Astrocyte of the hippocampus (primary cell): ENCODE results near the gene N4BP2L1.
A peak's percentile ranks its signal among the peaks of the same experiment; 100 is the strongest.

Experiments
- DNase-seq: peaks from one replicate; pipeline ENCODE4 v3.0.0; 2011; ENCODE audit warnings: low read depth, low spot score

The N4BP2L1 gene

GRCh38 chr13:32431361-32431760 is 3.4 kb upstream of the N4BP2L1 start:
- no peak for DNase-seq

- no peak for DNase-seq
Measured at GRCh38 chr13:32430018-32430747, 2.3 kb upstream of the N4BP2L1 start.

- no peak for DNase-seq
Measured at GRCh38 chr13:32429433-32429909, 1.5 kb upstream of the N4BP2L1 start.

GRCh38 chr13:32428581-32429432 is 877 bp upstream of the N4BP2L1 start:
- no peak for DNase-seq

GRCh38 chr13:32426990-32427851 is 709 bp downstream of the N4BP2L1 start:
- peak; percentile 59 for DNase-seq

DNA sequence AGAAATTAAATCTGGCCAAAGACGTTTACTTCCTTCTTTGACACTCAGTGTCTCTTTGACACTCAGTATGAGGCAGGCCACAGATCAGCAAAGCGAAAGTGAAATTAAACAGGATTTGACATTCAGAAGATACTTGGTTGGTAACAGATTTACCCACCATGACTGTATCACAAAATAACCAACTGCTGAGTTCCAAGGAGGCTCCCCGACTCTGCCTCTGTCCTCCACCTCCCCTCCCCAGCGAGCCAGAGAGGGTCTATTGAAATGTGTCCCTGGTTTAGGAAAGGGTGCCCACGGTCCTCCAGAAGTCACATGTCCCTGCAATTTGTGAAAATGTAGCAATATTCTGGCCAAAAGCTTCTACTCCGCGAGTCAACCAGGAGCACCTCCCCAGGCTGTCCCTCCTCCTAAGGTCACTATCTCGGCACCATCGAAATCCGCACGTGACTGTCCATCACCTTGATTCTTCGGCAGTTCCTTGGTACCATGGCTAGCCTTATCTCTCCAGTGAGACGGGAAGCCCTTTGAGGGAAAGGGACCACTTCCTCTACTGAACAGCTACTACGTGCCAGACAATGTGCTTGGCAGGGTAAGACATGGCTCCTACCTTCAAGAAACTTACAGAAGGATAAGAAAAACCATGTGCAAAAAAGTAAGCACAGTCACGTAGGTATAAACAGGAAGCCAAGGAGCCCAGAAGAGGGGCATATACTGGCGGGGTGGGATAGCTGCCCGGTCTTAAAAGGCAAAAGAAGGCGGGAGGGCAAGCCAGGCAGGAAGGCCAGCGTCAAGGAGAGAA is 1.5 kb downstream of the N4BP2L1 start:
- DNase-seq = no peak

DNA sequence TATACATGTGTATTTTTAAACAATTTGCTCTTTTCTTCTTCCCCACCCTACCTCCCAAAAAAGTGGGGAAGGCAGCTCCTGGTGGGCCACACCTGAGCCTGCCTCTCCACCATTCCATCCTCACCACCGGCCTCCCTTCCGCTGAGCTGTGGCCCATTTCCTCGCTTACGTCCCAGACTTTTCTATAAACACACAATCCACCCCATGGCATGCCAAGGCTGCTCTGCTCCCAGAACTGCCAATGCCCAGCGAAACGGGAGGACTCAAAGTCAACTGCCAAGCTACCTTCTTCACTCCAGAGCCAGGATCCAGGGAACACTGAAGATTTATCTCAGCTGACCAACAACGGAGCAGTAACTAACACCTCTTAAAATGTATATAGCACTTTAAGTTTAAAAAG is 2.8 kb downstream of the N4BP2L1 start:
- DNase-seq = no peak

DNA sequence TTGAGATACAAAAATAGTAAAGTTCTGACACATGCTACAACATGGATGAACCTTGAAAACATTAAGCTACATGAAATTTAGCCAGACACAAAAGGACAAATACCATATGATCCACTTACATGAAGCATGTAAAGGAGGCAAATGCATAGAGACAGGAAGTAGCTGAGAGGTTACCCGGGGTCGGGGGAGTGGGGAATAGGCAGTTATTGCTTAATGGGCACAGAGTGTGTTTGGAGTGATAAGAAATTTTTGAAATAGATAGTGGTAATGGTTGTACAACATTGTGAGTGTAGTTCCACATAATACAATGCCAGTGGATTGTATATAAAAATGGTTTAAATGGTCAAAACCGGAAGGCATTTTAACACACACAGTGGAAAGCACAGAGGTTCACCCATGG is 4.3 kb downstream of the N4BP2L1 start:
- DNase-seq = no peak

DNA sequence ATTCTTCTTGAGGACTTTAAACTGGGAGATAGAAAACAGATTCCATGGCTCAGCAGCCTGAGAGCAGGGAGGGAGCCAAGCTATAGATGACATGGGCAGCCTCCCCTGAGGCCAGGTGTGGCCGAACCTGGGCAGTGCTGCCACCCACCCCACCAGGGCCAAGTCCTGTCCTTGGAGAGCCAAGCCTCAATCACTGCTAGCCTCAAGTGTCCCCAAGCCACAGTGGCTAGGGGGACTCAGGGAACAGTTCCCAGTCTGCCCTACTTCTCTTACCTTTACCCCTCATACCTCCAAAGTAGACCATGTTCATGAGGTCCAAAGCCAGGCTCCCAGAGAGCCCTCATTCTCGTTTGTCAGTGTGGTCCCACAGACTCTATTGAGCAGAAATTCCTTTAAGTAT is 8.1 kb downstream of the N4BP2L1 start:
- no peak for DNase-seq

DNA sequence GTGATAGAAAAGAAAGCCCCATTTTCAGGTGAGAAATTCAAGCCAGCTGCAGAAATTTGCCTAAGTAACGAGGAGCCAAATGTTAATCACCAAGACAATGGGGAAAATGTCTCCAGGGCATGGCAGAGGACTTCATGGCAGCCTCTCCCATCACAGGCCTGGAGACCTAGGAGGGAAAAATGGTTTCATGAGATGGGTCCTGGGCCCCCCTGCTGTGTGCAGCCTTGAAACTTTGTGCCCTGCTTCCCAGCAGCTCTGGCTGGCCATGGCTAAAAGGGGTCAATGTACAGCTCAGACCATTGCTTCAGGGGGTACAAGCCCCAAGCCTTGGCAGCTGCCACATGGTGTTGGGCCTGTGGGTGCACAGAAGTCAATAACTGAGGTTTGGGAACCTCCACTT is 9.9 kb downstream of the N4BP2L1 start:
- DNase-seq = no peak

- DNase-seq = no peak
Measured at GRCh38 chr13:32415019-32415418, 12.9 kb downstream of the N4BP2L1 start.

DNA sequence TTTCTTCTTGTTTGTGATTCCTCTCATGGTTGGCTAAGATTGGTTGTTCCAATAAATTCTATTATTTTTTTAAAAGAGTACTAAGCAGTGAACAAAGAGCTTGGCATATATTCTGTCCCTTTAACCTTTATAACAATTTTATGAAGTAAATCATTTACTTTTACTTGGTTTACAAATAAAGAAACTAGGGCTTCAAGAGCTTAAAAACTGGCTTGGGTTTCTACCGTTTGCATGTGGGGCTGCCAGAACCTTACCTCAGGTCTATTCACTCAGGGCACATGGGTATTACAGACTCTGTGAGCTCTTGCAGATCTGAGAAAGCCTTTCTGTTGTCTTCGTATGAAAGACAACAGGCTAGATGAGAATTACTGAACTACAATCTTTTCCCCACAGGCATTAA is 13.3 kb downstream of the N4BP2L1 start:
- no peak for DNase-seq

GRCh38 chr13:32413284-32413683 is 14.6 kb downstream of the N4BP2L1 start:
- no peak for DNase-seq

DNA sequence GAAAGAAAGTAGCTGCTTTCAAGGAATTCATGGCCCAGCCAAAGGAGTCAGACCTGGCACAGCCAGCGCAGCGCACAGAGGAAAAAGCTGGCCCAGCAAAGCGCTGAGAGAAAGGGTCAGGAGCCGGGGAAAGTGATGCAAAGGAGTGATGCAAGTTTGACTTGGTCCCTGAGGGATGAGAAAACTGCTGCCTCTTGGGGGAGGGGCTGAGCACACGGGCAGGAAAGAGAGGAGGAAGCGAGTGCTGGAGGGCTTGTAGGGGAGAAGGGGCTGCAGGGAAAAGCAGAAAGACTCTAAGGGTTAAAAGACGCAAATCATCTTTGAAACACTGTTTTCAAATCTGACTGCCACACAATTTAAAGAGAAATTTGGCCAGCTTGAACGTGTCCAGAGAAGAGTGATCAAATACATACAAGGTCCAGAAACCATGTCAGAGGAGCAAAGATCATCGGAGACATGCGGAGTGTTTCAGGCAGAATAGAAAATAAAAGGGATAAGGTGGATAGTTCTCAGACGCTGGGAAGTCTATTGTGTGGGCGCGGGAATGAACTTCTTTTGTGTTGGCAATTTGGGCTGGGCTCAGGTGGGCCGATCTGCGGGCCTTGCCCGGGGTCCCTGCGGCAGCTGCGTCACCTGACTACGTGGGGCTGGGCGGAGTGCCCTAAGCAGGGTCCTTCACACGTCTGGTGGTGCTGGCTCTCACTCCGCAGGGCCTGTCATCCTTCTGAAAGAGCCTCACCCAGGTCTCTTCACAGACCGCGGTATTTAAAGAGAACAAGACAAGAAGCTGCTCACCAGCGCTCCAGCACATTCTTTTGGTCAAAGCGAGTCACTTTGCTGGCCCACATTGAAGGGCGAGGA is 18.1 kb downstream of the N4BP2L1 start:
- peak; percentile 71 for DNase-seq

GRCh38 chr13:32409001-32409313 is 19.0 kb downstream of the N4BP2L1 start:
- peak; percentile 34 for DNase-seq

DNA sequence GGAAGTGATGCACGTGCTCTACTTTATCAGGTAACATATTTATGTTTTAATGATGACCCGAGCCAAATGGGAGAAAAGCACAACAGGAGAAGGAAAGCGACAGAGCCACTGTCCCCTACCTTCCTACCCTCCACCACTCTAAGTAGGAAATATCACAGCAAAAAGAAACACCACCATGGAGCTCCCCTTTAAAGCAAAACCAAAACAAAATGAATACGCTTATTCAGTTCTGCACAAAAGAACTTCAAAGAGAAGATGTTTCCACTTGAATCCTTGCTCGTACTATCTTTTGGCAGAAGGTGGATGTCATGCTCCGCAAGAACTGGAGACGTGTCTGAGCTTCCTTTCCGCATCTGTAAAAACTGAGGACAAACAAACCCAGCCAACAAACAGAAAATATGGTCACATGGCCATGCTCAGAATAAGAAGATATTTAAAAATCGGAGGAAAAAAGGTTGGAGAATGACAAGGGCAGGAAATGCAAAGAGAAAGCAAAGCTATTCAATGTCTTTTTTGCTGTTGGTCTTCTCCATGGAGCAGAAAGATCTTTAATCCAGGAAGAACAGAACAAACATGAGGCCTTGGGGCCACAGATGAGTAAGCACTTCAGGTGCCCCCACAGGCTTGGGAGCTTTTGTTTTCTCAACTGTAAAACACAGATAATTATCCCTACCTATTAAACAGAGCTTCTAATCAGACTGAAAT is 19.5 kb downstream of the N4BP2L1 start:
- no peak for DNase-seq

GRCh38 chr13:32407854-32408253 is 20.1 kb downstream of the N4BP2L1 start:
- no peak for DNase-seq

DNA sequence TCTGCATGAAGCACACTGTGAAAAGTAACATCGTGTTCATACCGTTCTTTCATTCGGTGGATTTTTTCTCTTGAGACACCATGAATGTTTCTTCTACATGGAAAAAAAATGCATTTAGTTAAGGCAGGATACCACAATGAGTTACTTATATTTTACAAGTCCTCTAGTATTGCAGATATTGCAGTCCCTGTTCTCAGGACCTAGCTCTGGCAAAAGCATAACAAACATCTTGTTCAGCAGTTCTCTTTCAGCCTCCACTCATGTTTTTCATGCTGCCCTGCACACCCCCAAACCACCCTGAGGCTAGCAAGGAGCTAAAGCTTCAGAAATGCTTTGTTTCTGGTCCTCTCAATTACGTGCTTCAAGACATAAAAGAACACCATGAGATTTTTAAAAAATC is 24.8 kb downstream of the N4BP2L1 start:
- DNase-seq = no peak

DNA sequence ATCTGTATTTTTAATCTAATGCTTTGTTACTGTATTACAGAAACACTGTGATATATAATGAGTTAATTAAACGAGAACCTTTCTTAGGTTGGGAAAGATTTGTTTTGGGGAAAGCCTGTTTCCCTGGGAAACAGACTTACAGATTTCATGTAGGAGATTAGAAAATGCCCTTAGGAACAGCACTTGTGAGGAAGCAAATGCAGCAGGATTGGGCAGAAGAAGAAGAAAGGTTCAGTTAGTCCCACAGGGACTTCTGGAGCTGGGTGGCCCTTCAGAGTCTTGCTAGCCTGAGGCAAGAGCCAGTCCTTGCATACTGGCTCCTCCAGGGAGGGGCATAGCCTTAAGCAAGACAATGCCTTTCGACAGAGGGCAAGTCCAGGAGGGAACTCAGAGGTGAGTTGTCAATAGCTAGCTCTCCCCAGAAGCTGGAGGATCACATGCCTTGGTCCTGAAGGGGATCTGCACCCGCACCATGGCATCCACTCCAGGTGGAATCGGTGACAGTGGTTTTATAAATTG is 36.8 kb downstream of the N4BP2L1 start:
- no peak for DNase-seq
